Measurements from ENCODE around the gene SDK2.

DNA sequence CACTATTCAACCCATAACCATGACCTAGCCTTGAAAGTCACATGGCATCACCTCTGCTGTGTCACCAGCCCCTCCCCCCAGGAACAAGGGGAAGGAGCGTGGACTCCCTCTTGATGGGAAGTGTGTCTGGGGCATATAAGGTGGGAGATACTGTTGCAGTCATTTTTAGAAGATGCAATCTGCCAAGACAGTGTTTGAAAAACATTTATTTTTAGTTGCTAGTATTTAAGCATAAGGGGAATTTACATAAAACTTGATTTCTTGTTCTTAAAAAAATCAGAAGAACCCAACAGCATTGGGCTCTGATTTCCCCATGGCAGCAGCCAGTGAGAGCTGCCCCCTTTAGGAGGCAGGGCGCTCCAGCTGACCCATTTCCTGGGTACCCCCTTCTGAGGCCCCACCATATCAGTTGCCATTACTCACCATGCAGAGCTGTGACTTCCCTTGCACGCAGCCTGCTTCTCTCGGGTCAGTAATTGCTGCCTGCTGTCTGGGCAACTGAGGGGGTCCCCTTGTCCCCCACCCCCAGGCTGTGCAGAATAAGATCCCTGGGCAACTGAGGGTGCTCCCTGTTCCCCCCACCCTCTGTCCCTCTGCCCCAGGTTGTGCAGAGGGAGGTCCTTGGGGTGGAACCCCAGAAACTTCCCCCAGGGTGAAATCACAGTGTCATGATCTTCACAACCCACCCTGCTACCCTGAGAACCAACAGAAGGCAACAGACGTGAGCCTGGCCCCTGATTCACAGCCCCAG is 320.7 kb downstream of the SDK2 start:
- TF ChIP-seq, protein P1, sequence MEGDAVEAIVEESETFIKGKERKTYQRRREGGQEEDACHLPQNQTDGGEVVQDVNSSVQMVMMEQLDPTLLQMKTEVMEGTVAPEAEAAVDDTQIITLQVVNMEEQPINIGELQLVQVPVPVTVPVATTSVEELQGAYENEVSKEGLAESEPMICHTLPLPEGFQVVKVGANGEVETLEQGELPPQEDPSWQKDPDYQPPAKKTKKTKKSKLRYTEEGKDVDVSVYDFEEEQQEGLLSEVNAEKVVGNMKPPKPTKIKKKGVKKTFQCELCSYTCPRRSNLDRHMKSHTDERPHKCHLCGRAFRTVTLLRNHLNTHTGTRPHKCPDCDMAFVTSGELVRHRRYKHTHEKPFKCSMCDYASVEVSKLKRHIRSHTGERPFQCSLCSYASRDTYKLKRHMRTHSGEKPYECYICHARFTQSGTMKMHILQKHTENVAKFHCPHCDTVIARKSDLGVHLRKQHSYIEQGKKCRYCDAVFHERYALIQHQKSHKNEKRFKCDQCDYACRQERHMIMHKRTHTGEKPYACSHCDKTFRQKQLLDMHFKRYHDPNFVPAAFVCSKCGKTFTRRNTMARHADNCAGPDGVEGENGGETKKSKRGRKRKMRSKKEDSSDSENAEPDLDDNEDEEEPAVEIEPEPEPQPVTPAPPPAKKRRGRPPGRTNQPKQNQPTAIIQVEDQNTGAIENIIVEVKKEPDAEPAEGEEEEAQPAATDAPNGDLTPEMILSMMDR (IDR thresholded peaks at IDR 0.05; ENCODE audit: insufficient read depth, low read depth, low read length) = no peak
- TF ChIP-seq EZH2 (IDR thresholded peaks at IDR 0.05; ENCODE audit: insufficient read depth, low read length) = no peak
